Left ventricle myocardium superior (tissue), 1 donor: Measurements from ENCODE around the gene MORN5. TPM values are rescaled to one million over a fixed set of nuclear protein-coding genes. Genes with fewer than 3 reads are reported as not detected.

ENCODE experiments used
- ATAC-seq: fragments of 200-7000 bp; cut with Tn5 transposase; one replicate; pipeline ENCODE4 v1.9.1; 2020; ENCODE audit warnings: mild to moderate bottlenecking, moderate library complexity
- DNase-seq: peaks from one replicate; pipeline ENCODE4 v3.0.0-alpha.2; 2020
- intact Hi-C: fragments of 100-400 bp; cut with micrococcal nuclease; formaldehyde crosslinking; loops from one replicate; pipeline ENCODE4 v1.11.0; 2022
- total RNA-seq: library from RNA; stranded (reverse); fragmentation: NEBNext Ultra II Directional; extraction: Animal tissue kit (Norgen Biotek cat#: 25700); gene quantifications from one replicate; pipeline ENCODE4 v1.2.1, GENCODE V29; 2021
- donor health status: DM: no; HTN: yes; CAD: no; lungs with severe emphysema.

The MORN5 gene
- total RNA-seq, 1 donor from 2014 or later = not detected

DNA sequence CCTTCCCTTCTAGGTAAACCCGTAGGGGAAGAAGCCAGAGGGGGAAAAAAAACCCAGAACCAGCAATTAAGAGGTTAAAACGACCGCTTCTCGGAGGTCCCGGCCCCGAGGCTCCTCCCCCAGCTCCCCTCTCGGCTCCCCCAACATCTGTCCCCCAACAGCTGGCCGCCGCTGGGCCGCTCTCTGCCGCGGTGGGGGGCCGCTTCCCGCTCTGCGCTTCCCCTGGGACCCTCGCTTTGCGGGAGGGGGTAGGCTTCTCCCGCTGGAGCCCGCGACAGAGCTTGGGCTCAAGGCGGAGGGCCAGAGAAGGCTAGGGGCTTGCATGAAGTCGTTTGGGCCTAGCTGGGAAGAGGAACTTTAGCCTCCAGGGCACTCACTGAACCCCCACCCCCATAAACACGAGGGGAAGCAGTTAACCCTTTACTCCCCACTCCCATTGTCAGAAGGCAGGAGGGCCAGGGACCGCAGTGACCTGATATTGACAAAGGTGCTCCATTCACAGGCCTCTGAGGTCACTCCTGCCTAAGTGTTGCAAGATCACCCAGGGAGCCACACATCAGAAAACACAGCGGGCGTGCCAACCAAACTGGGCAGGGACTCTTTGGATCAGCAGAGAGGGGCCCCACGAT lies 61.6 kb downstream of the MORN5 start:
- DNase-seq = no peak
- intact Hi-C loops = no loop called here
- ATAC-seq = no peak

DNA sequence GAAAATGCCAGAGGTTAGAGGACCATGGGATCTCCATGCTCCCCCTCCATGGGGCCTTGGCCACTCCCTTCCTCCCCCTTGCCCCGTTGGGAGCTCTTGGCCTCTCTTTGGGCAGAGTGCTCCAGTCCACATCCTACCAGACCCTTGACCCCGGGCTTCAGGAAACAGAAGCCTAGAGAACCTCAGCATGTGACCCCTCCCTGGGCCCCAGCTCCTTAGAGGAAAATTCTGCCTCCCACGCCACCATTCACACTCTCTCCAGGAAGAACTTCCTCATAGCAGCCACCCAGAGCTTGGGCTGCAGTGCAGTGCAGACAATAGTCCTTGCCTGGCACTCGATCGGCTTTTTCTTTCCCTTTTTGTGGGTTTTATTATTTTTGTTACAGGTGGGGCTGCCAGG lies 63.1 kb downstream of the MORN5 start:
- DNase-seq (no peak), ATAC-seq (no peak)
- intact Hi-C loops = no loop called here

DNA sequence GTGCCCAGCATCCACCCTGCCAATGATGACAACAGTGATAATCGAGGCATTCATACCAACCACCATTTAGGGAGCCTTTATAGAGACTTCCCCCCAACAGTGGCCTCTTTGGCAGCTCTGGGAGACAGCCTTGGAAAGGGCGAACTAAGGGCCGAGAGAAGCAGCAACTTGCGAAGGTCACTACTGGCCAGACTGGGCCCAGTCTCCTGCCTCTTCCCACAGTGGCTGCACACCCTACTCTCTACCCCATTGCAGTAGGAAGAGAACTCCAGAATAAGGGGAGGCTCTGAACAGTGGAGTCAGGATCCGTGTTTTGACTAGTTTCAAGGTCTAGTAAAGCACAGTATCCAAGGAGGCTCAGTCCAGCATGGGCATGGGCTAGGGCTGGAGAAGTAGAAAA lies 63.7 kb downstream of the MORN5 start:
- ATAC-seq (no peak), DNase-seq (no peak)
- intact Hi-C loops = no loop called here

DNA sequence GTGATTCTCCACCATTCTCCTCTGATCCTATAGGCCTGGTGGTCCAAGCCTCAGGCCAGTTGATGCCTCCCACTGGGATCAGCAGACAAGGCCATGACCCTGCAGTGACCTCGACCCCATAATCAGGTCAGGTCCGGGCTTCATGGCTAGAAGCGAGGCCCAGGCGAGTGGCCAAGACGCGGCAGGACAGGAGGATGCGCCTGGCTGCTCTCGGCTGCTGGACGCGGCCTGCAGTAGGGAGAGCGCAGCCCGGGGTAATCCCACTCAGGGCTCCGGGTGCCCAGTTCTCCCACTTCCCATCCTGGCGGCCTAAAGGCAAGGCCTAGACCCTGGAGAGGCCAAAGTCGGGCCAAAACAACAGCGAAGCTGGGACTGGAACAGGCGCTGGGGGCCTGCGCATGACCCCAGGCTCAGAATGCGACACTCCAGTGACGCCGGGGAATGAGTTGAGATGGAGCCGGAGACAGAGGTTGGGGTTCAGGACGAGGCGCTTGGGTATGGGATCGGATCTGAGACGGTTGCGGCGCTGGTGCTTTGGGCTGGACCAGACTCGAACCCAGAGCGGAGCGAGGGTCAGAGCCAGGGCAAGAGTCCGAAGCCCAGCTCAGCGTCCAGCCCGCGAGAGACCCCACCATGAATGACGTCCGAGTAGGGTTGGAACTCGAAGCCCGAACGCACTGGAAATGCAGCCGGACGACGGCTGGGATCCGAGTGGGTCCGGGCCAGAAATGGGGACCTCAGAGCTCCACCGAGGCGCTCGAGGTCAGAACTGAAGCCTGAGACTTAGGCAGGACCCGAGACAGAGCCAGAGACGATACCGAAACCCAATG lies 65.8 kb downstream of the MORN5 start:
- DNase-seq (no peak), ATAC-seq (no peak)
- intact Hi-C loops = no loop called here

DNA sequence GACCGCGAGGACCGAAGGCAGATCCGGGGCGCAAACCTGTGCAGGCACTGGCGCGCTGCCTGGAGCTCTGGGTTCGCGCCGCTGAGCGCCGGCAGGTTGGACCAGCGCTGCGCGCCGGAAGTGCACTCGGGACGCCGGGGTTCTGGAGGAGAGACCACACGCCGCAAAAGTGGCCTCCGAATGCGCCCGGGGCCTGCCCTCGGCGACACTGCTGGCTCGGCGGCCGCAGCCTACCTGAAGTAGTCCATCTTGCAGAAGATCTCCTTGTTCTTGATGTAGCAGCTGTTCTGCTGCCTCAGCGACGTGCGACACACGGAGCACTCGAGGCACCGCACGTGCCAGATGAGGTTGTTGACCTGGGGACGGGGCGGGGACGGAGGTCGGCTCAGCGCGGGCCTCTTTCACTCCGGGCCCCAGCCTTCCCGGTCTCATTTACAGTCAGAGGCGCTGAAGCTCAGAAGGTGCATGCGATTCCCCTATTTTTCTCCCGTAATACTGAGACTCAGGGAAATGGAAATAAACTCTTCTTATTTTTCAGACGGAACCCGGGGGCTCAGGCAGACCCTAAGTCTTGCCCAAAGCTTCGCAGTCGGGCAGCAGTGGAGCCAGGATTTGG lies 66.5 kb downstream of the MORN5 start:
- peak; percentile 30 for DNase-seq
- ATAC-seq = no peak
- intact Hi-C loops = no loop called here

DNA sequence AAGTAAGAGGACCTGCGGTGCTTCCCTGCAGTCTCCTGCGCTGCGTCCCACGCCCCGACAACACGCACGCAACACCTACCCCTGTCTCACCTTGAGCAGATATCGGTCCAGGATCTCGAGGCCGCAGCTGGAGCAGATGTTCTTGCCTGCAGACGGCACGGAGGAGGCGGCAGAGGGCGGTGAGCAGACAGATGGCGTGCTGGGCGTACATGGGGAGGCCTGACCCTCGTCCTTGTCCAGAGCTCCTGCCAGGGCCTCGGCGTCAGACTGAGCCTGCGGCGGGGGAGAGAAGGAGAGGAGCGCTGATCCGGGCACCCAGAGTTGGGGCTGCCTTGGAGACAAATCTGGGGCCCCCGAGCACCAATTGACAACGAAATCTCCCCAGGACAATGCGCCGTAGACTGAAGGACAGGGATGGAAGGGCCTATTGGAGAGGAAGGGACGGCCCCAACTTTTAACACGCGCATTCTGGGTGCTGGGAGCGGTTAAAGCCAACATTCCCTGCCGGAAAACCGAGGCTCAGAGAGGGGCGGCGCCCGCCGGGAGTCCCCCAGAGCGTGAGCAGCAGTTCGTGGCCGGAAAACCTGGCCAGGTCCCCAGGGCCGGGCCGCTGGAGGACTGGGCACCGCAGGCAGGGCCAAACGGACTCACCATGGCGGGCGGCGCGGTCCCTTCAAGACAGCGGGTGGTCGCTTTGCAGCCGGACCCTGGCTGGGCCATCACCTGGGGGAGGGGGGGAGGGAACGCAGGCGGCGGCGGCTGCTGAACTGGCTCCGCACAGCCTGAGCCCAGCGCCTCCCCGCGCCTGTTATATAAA lies 67.3 kb downstream of the MORN5 start:
- intact Hi-C loops = no loop called here
- no peak for DNase-seq
- ATAC-seq = no peak

DNA sequence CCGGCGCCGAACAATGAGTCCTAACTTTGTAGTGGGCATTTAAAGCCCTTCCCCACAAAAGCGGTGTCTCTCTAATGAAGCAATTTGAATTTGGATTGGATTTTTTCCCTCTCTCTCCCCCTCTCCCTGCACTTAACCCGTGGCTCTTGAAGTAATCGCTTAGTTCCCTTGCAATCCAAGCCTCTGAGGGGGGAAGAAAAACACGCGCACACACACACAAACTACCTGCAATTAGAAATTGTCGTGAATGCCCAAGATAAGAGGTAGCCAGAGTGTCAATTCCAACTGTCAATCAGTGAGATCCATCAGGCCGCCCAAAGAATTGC lies 67.8 kb downstream of the MORN5 start:
- intact Hi-C loops = no loop called here
- no peak for ATAC-seq
- DNase-seq = no peak

DNA sequence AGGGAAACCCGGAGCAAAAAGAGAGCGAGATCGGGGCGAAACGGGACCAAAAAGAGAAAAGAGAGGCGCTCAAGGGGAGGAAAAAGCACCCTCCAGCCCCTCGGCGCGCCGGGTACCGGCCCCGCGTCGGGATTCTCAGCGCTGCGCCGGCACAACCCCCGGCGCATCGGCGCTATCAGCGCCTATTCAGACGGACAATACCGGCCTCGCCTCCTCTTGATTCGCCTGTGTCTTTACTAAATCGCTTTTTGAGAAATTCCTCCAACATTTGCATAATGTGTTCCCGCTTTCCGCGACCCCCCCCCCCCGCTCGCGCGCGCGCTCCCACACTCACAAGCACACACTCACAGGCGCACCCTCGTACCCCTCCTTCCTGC lies 68.5 kb downstream of the MORN5 start:
- intact Hi-C loops = no loop called here
- ATAC-seq = no peak
- DNase-seq = no peak

DNA sequence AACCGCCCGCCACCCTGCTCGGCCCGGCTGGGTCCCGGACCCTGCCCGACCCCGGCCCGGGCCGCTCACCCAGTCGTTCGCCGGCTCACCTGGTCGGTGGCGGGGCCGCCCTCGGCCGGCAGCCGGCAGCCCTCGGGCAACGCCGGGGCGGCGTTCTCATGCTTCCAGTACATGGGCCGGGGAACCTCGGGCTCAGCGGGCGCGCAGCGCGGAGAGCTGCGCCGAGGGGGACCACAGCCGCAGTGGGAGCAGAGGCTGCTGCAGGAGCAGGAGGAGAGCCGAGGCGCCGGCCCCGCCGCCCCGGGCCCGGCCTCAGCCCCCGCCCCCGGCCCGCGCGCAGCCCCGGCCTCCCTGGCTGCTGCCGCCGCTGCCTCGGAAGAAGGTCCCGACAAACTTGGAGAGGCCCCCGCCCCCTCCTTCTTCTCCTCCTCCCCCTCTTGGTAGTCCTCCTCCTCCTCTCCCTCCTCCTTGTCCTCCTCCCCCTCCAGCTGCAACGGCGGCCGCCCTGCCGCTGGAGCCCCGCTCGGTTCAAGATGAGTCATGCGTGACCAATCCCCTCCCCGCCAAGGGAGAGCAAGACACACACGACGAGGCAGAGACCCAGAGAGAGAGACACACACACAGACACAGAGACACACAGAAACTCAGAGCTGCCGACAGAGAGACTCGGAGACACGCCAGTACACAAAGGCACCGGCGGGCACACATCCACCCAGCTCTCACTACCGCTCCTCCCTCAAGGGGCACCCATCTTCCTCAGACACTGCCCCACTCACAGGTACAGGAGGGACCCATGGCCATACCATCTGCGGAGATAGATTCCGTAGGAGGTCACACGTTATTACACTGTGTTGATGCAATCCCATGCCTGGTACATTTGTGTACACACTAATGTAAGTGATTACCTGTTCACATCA lies 69.1 kb downstream of the MORN5 start, which contains the start of gene LHX6:
TSS of gene LHX6 (minus strand) at position 390 of the 917 bp plus-strand sequence. CDS start at position 173, 217 bp downstream.
- ATAC-seq (peak; percentile 19), DNase-seq (no peak)
- intact Hi-C loops = no loop called here

DNA sequence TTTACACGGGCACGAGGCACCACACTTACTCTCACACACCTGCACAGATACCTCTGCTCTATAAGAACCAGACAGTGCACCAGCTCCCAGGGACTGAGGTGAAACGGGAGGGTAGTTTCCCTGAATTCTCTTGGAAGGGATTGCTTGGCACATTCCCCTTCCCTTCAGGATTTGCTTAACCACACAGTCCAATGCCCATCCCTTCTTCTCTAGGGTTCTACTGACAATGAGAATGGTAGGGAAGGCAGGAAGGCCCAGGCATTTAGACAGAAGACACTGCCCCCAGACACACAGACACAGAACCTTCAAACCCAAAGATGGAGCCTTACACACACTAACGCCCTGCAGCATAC lies 69.8 kb downstream of the MORN5 start:
- DNase-seq (no peak), ATAC-seq (no peak)
- intact Hi-C loops = no loop called here

DNA sequence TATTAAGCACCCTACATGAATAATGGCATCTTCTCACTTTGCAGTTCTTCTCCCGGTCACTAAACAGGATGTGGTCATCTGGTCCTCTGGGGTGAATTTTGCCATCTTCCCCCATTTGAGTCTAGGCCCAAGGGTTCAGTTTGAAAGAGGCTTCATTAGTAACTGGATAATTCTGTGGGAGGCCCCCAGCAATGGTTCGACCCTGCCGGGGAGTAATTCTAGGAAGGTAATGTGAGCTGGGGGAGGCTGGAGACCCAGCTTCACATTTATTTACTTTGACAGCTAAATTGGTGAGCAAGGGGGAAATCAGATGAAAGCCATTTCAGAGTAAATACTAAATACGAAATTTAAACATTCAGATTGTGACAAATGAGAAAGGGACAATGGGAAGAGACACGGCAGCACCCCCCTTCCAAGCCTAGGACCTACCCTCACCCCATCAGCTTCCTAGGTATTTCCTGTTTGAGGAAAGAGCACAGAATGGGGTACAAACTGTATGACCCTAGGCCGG lies 73.1 kb downstream of the MORN5 start:
- intact Hi-C loops = no loop called here
- no peak for DNase-seq
- ATAC-seq = no peak

DNA sequence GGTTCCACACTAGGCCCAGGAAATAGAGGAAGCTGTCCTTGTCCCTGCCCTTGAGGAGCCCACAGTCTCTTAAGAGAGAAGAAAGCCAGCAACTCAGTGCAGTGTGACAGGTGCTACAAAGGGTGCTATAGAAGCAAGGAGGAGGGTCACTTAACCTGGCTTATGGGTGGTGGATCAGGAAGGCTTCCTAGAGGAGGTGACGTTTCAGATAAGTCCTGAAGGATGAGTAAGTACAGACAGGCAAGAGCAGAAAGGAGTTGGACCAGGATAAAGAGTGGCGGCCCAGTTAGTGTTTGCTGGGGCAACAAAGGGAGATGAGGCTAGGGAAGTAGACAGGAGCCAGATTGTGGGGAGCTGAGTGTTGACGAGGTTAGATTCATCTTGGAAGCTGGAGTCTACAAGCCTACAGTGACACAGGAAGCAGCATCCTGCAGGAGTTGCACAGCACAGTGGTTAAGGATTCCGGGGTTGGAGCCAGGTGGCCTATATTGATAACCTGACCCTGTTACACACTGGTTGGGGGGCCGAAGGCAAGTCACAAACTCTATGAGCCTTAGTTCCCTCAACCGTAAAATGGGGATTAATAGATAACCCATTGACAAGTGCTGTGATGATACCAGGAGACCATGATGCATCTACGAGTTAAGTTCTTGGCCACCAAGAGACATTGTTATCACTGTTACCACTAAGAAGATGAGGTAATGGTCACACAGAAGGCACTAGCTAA lies 74.5 kb downstream of the MORN5 start:
- ATAC-seq (no peak), DNase-seq (no peak)
- intact Hi-C loops = no loop called here

DNA sequence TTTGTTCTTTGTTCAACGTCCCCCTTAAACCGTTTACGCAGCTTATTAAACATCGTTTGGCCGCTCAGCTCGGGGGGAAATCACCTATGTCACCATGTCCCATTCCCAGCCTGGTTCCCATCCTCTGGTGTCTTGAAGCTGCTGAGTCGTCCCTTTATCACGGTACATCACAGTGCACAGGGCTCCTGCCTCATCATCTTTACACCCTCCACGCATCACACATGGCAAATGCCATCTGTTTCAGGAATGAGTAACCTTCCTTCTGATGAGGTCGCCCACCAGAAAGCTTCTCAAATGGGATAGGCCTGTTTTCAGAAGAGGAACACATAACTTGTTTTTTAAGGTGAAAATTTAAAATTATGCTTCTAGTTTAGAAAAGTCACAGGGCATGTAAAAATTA lies 77.0 kb downstream of the MORN5 start:
- ATAC-seq (no peak), DNase-seq (no peak)
- intact Hi-C loops = loop anchor here (5.0 kb wide), 1 partner anchor 86 kb away; no protein-coding TSS in a partner anchor

DNA sequence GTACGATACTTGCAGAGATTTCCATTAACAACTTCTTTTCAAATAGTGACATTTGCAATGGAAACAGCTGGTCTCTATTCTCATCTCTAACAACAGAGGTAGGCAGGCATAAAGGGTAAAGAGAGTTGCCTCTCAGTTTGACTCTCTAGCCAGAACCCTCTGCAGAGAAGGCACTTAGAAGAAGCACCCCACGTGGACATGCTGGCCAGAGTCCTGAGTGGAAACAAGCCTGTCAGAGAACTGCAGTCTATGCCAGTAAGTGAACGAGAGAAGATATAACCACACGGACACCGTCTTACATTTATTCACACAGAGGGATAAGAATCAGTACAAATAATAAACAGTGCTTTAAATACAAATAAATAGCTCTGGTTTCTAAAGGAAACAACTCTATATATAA lies 80.0 kb downstream of the MORN5 start:
- intact Hi-C loops = loop anchor here (5.0 kb wide), 1 partner anchor 83 kb away; no protein-coding TSS in a partner anchor
- DNase-seq = peak; percentile 63
- ATAC-seq = peak; percentile 98

DNA sequence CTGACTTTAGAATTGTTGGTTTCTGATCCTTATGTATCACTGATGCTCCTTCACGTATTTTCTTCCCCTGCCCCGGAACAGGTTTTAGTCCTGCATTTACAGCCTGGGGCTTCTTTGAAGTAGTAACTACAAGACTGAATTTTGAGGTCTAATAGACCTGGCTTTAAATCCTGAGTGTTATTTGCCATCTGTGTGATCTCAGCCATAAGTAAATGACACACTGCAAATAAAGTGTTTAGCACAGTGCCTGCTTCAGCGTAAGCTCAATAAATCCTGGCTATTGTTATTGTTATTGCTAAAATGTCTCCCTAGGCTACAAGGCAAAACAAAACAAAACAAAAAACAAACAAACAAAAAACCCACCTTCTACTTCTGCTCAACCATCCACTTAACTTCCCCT lies 84.6 kb downstream of the MORN5 start:
- intact Hi-C loops = no loop called here
- DNase-seq (no peak), ATAC-seq (no peak)

DNA sequence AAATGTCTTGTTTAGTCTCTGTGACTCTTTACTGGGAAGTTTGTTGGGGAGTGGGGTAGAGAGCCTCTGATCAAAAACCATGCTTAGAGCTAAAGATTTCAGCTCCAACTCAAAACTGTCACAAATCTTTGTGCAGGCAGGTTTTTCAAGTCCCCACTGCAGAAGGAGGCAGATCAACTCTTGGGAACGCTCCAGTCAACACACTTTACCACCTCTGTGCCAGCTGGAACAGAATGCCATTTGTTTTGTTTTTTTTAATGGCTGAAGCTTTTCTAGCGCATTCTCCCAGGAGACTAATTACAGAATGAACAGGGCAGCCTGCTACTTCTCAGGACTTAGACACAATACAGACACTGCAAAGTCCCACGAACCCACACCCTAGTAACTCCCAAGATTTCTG lies 87.0 kb downstream of the MORN5 start:
- DNase-seq (no peak), ATAC-seq (no peak)
- intact Hi-C loops = no loop called here

DNA sequence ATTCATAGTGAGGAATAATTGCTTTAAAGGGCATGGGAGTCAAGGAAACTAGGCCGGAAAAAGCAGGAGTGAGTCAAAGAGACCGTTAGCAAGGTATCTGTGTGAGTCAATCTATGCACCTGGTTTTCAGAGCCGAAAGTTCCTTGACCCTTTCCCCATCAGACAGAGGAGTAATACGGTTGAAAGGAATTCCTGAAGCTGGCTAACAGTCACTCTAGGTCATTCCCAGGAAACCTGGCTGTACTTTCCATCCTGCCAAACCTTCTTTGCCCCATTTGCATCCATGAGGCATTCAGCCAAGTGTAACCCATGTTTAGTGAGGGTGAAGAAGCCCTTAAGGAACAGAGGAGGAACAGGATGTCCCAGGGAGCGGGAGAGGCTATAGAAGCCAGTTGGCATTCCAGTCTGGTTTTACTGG lies 88.7 kb downstream of the MORN5 start:
- DNase-seq (no peak), ATAC-seq (no peak)
- intact Hi-C loops = no loop called here
